Spinal cord (tissue), 10 donors: ENCODE data around the gene P3H2. TPM values are rescaled to one million over a fixed set of nuclear protein-coding genes. Genes with fewer than 3 reads are reported as not detected.

ENCODE experiments used
- DNase-seq, 6 donors: peaks; one replicate each; pipeline versions ENCODE4 v3.0.0 to v3.0.0-alpha.2; 2013 to 2015; ENCODE audit warnings: low spot score in 6 of 6, low read depth in 4 of 6
- H3K27ac ChIP-seq: one replicate; pipeline ENCODE4 v1.5.1; 2013; ENCODE audit warnings: low read depth, low read length, control low read depth
- H3K27me3 ChIP-seq: one replicate; pipeline ENCODE4 v1.6.1; 2013; ENCODE audit warnings: low read length; ENCODE audit not compliant: control insufficient read depth, insufficient read depth
- H3K36me3 ChIP-seq: one replicate; pipeline ENCODE4 v1.6.1; 2013; ENCODE audit warnings: low read length; ENCODE audit not compliant: control insufficient read depth, insufficient read depth
- H3K4me1 ChIP-seq: one replicate; pipeline ENCODE4 v1.6.1; 2013; ENCODE audit warnings: low read length; ENCODE audit not compliant: control insufficient read depth, insufficient read depth
- H3K4me3 ChIP-seq: one replicate; pipeline ENCODE4 v1.5.1; 2013; ENCODE audit warnings: low read depth, low read length, control low read depth
- H3K9me3 ChIP-seq: one replicate; pipeline ENCODE4 v1.6.1; 2013; ENCODE audit warnings: low read length; ENCODE audit not compliant: control insufficient read depth, insufficient read depth
- WGBS: methylation state at CpG from one replicate; pipeline ENCODE4 v1.1.5; 2013; ENCODE audit warnings: missing lambda C conversion rate; ENCODE audit not compliant: insufficient coverage; 5-methylcytosine and 5-hydroxymethylcytosine counted together
- polyA plus RNA-seq, 2 donors: library from polyadenylated mRNA; unstranded; fragments of 120-200 nt; gene quantifications; one replicate each; pipeline ENCODE4 v1.2.1, GENCODE V29; 2013; ENCODE audit not compliant: insufficient read length in 2 of 2
- total RNA-seq, 2 donors: library from RNA; depleted of rRNA in 1 of 2; stranded (reverse); fragments of 120-200 nt in 1 of 2; fragments of >200 nt in 1 of 2; gene quantifications; one replicate each; pipeline versions ENCODE4 v1.2.3 to v1.2.4, GENCODE V29; 2013 to 2014
- donor health status: healthy.

Gene P3H2
- total and polyA plus RNA-seq, 4 donors, result 5.4 to 9.7 (median 6.9) TPM

DNA sequence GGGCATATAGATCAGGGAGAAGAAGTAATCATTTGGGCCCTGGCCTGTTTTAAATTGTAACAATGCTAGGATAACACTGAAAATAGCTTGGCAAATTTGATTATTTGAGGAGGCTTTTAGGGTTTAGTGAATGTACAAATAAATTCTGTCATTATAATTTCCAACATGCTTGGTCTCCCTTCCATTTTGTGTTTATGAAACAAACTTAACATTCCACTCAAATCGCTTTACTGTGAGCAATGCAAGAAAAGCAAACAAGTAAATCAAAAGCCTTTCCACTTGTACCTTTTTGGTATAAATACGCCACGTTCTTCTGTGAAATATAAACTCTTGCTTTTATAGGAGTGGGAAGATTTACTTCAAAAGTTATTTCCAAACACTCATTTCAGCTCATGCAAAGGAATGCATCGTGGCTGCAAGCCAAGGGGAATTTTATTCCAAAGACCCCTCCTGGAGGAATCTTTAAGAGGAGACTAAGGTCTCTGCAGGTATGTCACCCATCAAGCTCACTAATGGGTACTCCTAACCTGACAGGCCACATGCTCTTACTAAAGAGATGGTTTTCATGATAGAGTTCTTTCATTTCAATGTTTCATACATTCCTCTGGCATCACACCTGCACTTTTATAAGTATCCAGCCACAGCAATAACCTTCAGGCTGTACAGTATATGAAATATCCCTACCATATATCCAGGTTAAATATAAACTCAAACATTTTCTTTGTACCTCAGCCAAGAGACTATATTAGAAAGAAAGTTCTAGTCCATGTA lies 115.2 kb downstream of the P3H2 start:
- no peaks in the 10 kb centered on the region for H3K27me3 ChIP-seq
- DNase-seq, result no peak
- H3K27ac ChIP-seq, result no peak overlapping the region

DNA sequence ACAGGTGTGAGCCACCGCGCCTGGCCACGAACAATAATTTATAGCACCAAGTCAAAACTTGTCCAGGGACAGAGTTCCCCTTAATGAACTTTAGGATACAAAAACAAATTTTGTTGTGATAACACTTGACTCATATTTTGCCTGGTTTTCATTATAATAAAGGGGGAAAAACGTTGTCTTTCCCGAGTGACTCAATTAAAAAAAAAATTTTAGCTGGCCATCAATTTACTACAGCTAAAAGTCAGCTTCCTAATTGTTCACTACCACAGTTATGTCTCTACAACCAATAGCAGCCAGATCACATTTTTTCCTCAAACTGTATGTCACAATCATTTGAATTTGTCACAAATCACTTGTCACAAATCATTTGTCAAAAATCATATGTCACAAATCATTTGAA lies 116.0 kb downstream of the P3H2 start:
- H3K4me3 ChIP-seq, result no peak overlapping the region
- H3K4me1 ChIP-seq, result no peaks in the 10 kb centered on the region
- no peaks in the 10 kb centered on the region for H3K27me3 ChIP-seq
- H3K36me3 ChIP-seq, result no peaks in the 10 kb centered on the region
- no peaks in the 10 kb centered on the region for H3K9me3 ChIP-seq
- 80% methylated on average over 2 of the region's 5 CpGs for WGBS
- DNase-seq, result no peak
- no peak overlapping the region for H3K27ac ChIP-seq

More for the DNA sequence above, 115.2 kb downstream of the P3H2 start:
- WGBS, result 100% methylated on average over 1 of the region's 4 CpGs
- Histone ChIP-seq H3K4me3 (no peak overlapping the region), H3K36me3 (no peaks in the 10 kb centered on the region), H3K4me1 (no peaks in the 10 kb centered on the region), H3K9me3 (no peaks in the 10 kb centered on the region)

DNA sequence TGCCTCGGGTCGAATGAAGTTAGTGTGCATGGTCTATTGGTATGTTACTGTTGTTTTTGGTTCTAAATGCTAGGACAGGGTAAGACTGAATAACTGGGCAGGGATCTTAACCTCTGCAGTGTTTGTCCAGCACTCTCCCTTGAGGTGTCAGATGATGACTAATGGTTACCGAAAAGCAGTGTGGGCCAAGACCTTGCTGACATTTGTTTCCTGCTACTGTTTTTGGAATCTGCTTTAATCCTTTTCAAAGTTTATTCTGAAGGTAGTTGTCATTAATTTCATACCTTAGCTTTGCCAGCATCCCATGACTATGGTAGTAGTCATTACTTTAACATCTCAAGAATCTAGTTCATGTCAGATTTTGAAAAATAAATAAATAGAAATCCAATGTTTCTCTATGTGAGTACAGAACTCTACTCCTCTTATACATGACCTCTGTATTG lies 117.0 kb downstream of the P3H2 start:
- Histone ChIP-seq H3K4me1 (no peaks in the 10 kb centered on the region), H3K36me3 (no peaks in the 10 kb centered on the region), H3K27me3 (no peaks in the 10 kb centered on the region), H3K27ac (no peak overlapping the region), H3K4me3 (no peak overlapping the region), H3K9me3 (no peaks in the 10 kb centered on the region)
- 85% methylated on average over 3 of the region's 3 CpGs for WGBS
- DNase-seq, result no peak

DNA sequence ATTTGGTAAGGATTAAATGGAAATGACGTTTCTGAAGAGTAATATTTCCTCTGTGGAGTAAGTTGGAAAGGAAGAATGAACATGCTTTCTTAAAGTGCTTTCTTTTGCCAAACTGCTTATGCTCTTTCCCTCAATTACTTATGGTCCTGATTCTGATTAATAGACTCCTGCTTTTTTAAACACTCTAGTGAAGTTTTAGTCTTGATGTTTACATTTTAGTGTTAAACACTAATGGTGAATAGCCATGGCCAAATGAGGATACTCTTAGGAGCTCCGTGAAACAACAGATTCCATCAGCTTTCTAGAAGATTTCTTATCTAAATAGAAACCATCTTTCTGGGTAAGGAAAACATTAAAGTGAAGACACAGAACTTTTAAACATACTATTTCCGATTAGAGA lies 117.6 kb downstream of the P3H2 start:
- Histone ChIP-seq H3K27me3 (no peaks in the 10 kb centered on the region), H3K9me3 (no peaks in the 10 kb centered on the region), H3K4me3 (no peak overlapping the region), H3K36me3 (no peaks in the 10 kb centered on the region), H3K4me1 (no peaks in the 10 kb centered on the region), H3K27ac (no peak overlapping the region)
- WGBS, result no CpG with 5 or more reads among the region's 3 CpGs
- DNase-seq, result no peak

DNA sequence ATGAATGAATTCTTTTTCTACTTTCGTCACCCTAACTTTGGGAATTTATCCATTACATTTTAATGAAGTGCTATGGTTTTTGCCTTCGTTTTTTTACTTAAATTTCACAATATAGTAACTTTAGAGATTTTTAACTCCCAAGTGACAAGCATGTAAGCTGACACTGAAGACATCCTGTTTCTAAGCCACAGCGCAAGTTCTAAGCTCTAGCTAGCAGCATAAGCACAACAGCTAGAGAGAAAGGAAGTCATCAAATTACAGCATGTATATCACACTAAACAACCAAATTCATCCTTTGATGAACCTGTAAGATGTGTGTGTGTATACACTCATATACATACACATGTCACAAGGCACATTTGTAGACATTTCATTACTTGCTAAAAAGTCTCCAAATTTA lies 119.3 kb downstream of the P3H2 start:
- H3K4me1 ChIP-seq, result no peaks in the 10 kb centered on the region
- H3K27me3 ChIP-seq, result no peaks in the 10 kb centered on the region
- no peak for DNase-seq
- no CpG with 5 or more reads among the region's 3 CpGs for WGBS
- no peaks in the 10 kb centered on the region for H3K9me3 ChIP-seq
- no peak overlapping the region for H3K4me3 ChIP-seq
- no peaks in the 10 kb centered on the region for H3K36me3 ChIP-seq
- no peak overlapping the region for H3K27ac ChIP-seq

DNA sequence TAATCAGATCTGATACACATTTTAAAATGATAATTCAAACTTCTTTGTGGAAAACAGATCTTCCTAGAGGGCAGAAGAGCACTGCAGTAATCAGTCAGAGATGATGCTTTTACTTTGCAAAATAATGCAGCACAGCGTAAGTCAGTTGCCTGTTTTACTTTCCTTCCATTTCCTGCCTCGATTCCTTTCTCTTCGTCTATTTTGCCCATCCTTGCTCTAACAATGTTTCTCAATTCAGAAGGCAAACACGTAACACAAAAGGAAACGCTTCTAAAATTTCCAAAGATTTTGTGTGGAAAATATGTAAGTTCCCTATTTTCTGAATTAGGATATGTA lies 119.9 kb downstream of the P3H2 start:
- no peaks in the 10 kb centered on the region for H3K36me3 ChIP-seq
- no peak overlapping the region for H3K4me3 ChIP-seq
- no peaks in the 10 kb centered on the region for H3K4me1 ChIP-seq
- no peak for DNase-seq
- no peak overlapping the region for H3K27ac ChIP-seq
- H3K27me3 ChIP-seq, result no peaks in the 10 kb centered on the region
- H3K9me3 ChIP-seq, result no peaks in the 10 kb centered on the region
- 89% methylated on average over 3 of the region's 5 CpGs for WGBS

DNA sequence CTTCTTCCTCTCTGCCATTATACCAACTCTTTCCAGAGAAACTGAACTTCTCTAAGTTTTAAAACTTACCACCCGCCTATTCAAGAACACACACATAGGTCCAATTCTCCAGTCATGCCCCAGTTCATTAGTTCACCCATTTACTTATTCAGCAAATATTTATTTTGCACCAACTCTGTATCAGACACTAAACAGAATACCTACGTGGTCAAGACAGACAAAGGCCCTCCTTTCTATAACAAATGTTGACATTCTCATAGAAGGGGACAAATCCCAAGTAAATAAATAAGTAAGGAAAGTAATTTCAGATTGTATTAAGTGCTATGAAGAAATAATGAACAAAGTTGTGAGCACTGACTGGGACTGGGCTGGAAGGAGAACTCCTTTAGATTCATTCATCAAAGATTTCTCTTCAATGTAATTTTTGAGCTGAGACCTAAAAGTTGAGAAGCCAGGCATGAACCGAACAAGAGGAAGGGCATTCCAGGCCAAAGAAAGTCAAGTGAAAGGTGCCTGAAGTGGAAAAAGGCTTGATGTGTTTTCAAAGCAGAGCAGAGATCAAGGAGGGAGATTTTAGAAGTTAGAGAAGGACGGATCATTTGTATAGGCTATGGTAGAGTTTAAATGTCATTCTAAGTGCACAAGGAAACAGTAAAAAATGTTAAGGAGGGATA lies 120.4 kb downstream of the P3H2 start:
- Histone ChIP-seq H3K4me3 (no peak overlapping the region), H3K27me3 (no peaks in the 10 kb centered on the region), H3K4me1 (no peaks in the 10 kb centered on the region), H3K36me3 (no peaks in the 10 kb centered on the region), H3K9me3 (no peaks in the 10 kb centered on the region), H3K27ac (no peak overlapping the region)
- 86% methylated on average over 2 of the region's 4 CpGs for WGBS
- no peak for DNase-seq

DNA sequence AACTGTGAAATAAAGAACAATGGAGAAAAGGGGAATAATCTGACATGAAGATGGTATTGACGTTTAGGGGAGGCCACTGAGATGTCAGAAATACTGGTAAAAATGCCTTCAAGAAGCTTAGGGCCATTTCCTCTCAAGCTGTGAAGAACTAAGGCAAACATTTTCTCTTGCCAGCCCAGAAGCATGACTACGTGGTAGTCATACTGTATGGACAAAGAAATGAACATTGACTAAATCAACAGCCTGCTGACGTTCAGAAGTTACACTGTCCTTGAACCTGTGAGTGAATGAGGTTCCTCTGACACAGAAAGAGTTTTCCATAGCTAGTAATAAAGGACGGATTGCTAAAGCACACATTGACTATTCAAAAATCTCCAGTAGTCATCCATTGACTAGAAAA lies 121.0 kb downstream of the P3H2 start:
- H3K27me3 ChIP-seq, result no peaks in the 10 kb centered on the region
- no peaks in the 10 kb centered on the region for H3K36me3 ChIP-seq
- 86% methylated on average over 4 of the region's 4 CpGs for WGBS
- no peaks in the 10 kb centered on the region for H3K9me3 ChIP-seq
- H3K4me3 ChIP-seq, result no peak overlapping the region
- H3K27ac ChIP-seq, result no peak overlapping the region
- DNase-seq, result no peak
- H3K4me1 ChIP-seq, result no peaks in the 10 kb centered on the region

DNA sequence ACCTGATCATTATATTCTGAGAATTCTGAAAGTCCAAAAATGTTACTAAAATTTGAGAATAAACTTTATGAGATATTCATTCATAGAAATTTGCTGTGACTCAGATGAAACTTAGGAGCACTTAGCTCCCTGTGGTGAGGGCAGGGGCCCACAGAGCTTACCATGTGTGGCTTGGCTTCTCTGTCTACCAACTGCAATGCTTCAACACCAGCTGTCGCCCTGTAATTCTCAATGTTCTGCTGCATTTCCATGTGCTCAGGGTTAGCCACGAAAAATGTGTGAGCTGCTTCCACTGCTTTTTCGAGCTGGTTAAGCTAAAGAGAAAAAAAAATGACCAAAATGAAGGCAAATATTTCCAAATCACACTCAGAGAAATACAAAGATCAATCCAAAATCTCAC lies 125.6 kb downstream of the P3H2 start:
- no peaks in the 10 kb centered on the region for H3K4me1 ChIP-seq
- WGBS, result 72% methylated on average over 2 of the region's 3 CpGs
- no peaks in the 10 kb centered on the region for H3K9me3 ChIP-seq
- no peaks in the 10 kb centered on the region for H3K27me3 ChIP-seq
- peak in 1 of 6 donors; percentile 43 for DNase-seq
- no peaks in the 10 kb centered on the region for H3K36me3 ChIP-seq
- no peak overlapping the region for H3K27ac ChIP-seq
- H3K4me3 ChIP-seq, result no peak overlapping the region

DNA sequence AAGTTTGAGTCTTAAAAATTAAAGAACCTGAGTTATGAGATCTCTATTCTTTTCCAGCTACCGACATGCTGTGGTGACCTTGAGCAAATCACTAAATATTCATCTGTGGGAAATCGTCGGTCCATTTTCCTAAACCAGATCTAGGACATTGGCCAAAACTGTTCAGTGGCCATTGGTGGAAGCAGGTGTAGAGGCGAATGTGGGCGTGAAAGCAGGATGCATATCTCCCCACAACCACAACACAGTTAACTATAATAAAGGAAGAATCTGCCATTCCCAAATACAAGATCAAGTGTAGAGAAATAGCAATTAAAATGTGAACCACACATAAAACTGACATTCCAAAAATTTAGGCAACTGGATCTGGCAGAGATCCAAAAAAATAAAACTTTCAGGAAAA lies 129.9 kb downstream of the P3H2 start:
- H3K27ac ChIP-seq, result no peak overlapping the region
- H3K27me3 ChIP-seq, result no peaks in the 10 kb centered on the region
- WGBS, result no CpG with 5 or more reads among the region's 5 CpGs
- H3K4me3 ChIP-seq, result no peak overlapping the region
- no peaks in the 10 kb centered on the region for H3K36me3 ChIP-seq
- H3K9me3 ChIP-seq, result no peaks in the 10 kb centered on the region
- H3K4me1 ChIP-seq, result no peaks in the 10 kb centered on the region
- no peak for DNase-seq
